HUES64 (cell line): ENCODE measurements around the gene HTT.

Source experiments
- H3K27ac ChIP-seq: 2 replicates; pipeline ENCODE4 v1.7.0; 2013; ENCODE audit warnings: low read depth, low read length, inconsistent platforms
- H3K27me3 ChIP-seq: 2 replicates; pipeline ENCODE4 v1.6.1; 2013; ENCODE audit warnings: mild to moderate bottlenecking, low read length; ENCODE audit not compliant: insufficient read depth
- H3K36me3 ChIP-seq: 2 replicates; pipeline ENCODE4 v1.6.1; 2013; ENCODE audit warnings: mild to moderate bottlenecking, low read length; ENCODE audit not compliant: insufficient read depth
- H3K4me1 ChIP-seq: 2 replicates; pipeline ENCODE4 v1.6.1; 2013; ENCODE audit warnings: mild to moderate bottlenecking, low read length, moderate library complexity; ENCODE audit not compliant: insufficient read depth
- H3K4me3 ChIP-seq: 2 replicates; pipeline ENCODE4 v1.5.1; 2013; ENCODE audit warnings: mild to moderate bottlenecking, low read length, moderate library complexity
- H3K9ac ChIP-seq: 2 replicates; pipeline ENCODE4 v1.6.1; 2013; ENCODE audit warnings: mild to moderate bottlenecking, low read depth, low read length
- H3K9me3 ChIP-seq: 2 replicates; pipeline ENCODE4 v1.6.1; 2013; ENCODE audit warnings: low read depth, low read length; ENCODE audit not compliant: insufficient read depth
- WGBS: fragments of 150-250, 120-280 bp; methylation state at CpG from one replicate; pipeline ENCODE4 v1.1.7; 2013; ENCODE audit warnings: missing lambda C conversion rate; 5-methylcytosine and 5-hydroxymethylcytosine counted together

HTT gene

GRCh38 chr4:3225936-3226335 is 151.5 kb downstream of the HTT start:
- Histone ChIP-seq H3K9ac (no peak overlapping the region), H3K4me1 (no peaks in the 10 kb centered on the region), H3K36me3 (peaks cover 93% of the 10 kb centered on the region), H3K27me3 (no peaks in the 10 kb centered on the region), H3K9me3 (no peaks in the 10 kb centered on the region), H3K27ac (no peak overlapping the region), H3K4me3 (no peak overlapping the region)
- 95% methylated on average over 9 of the region's 9 CpGs for WGBS

DNA sequence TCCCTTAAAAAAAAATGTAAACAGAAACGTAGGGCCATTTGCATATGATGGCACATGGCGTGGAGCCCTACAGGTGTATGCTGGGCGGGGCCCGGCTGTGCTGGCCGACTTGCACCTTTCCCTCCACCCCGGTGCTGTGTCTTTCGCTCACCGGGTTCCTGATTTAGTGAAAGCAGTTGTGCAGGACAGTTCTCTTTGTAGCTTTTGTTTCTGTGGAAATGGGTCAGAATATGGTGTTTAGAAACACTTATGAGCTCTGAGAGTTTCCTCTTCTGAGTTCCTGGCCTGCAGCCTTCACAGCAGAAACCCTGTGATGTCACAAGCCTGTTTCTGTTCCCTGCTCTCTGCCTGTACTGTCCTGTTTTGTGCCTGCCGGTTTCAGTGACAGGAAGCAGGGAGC is 152.0 kb downstream of the HTT start:
- Histone ChIP-seq H3K36me3 (peaks cover 93% of the 10 kb centered on the region), H3K4me1 (no peaks in the 10 kb centered on the region), H3K9ac (no peak overlapping the region), H3K4me3 (no peak overlapping the region), H3K9me3 (no peaks in the 10 kb centered on the region), H3K27ac (no peak overlapping the region), H3K27me3 (no peaks in the 10 kb centered on the region)
- WGBS: 94% methylated on average over 9 of the region's 9 CpGs

DNA sequence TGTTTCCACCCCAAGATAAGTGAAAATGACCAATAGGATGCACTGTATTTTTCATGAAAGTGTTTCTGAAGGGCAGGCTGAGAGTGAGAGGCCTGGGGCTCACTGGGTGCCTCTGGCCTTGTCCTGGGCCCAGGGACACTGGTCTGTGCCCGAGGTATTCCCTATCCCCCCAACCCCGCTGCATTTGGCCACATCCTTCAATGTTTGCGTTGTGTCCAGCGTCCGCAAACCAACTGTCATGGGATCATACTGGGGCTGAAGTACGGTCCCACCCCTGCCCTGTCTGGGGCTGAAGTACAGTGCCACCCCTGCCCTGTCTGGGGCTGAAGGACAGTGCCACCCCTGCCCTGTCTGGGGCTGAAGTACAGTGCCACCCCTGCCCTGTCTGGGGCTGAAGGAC is 152.5 kb downstream of the HTT start:
- 92% methylated on average over 6 of the region's 6 CpGs for whole genome bisulfite sequencing

DNA sequence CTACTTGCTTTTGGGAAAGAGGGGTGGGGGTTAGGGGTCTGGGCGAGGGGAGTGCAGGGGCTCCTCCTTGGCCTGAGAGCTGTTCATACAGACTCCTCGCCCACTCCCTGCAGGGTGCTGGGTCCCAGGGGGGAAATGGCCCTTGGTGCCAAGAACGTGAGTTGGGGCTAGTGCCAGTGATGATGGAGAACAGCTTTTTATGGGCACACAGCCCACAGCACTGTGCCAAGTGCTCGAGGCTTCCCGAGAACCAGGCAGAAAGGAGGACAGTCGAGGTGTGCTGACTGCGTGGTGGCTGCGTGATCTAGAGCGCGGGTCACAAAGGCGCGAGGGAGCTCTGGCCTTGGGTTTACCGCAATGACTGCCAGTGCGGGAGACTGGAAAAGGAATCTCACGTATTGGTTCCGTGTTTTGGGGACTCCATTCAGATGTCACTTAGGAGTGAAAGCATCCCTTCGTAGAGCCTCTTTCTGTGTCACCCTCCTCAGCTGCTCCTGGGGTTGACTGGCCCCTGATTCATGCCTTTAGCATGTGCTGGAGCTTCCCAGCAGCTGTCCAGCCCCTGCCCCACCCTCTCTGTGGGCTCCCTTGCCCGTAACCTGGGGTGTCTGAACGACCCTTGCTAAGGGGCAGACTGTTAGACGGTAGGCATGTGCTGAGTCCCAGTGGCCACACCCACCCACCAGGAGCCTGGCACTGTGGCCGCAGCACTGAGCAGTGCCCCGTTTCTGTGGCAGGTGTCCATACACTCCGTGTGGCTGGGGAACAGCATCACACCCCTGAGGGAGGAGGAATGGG is 153.6 kb downstream of the HTT start:
- no peak overlapping the region for H3K27ac ChIP-seq
- H3K4me1 ChIP-seq: no peaks in the 10 kb centered on the region
- no peaks in the 10 kb centered on the region for H3K9me3 ChIP-seq
- no peak overlapping the region for H3K4me3 ChIP-seq
- H3K36me3 ChIP-seq: peaks cover 93% of the 10 kb centered on the region
- H3K9ac ChIP-seq: no peak overlapping the region
- 95% methylated on average over 23 of the region's 23 CpGs for WGBS
- no peaks in the 10 kb centered on the region for H3K27me3 ChIP-seq

More for the DNA sequence above, 152.5 kb downstream of the HTT start:
- Histone ChIP-seq H3K4me3 (no peak overlapping the region), H3K9me3 (no peaks in the 10 kb centered on the region), H3K27me3 (no peaks in the 10 kb centered on the region), H3K36me3 (peaks cover 93% of the 10 kb centered on the region), H3K4me1 (no peaks in the 10 kb centered on the region), H3K27ac (no peak overlapping the region), H3K9ac (no peak overlapping the region)

GRCh38 chr4:3228881-3229280 is 154.4 kb downstream of the HTT start:
- peaks cover 92% of the 10 kb centered on the region for H3K36me3 ChIP-seq
- no peaks in the 10 kb centered on the region for H3K9me3 ChIP-seq
- no peaks in the 10 kb centered on the region for H3K27me3 ChIP-seq
- no peak overlapping the region for H3K4me3 ChIP-seq
- H3K9ac ChIP-seq: no peak overlapping the region
- H3K4me1 ChIP-seq: no peaks in the 10 kb centered on the region
- H3K27ac ChIP-seq: no peak overlapping the region
- whole genome bisulfite sequencing: 94% methylated on average over 13 of the region's 13 CpGs

DNA sequence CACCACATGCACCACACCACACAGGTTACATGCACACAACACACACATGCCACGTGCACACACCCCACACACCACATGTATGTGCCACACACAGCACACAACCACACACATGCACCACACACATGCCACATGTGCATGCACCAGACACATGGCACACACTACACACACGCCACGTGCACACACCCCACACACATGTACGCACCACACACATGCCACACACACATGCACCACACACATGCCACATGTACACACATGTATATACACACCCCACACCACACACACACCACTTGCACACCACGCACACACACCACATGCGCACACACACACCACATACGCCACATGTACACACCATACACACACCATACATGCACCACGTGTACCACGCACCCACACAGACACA is 154.8 kb downstream of the HTT start:
- WGBS: 97% methylated on average over 9 of the region's 9 CpGs
- peaks cover 91% of the 10 kb centered on the region for H3K36me3 ChIP-seq

DNA sequence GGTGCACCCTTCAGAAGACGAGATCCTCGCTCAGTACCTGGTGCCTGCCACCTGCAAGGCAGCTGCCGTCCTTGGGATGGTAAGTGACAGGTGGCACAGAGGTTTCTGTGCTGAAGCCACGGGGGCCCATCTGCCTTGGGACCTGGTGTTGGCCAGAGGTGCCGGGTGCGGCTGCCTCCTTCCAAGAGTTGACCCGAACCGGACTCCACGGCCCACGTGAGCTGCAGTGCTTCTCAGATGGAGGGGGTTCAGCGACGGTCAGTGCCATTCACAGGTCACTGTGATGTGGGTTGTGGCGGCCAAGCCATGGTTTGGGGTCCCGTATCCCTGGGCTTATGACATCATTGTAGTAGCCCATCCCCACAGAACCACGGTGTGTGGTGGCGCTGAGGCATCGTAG is 155.5 kb downstream of the HTT start:
- peaks cover 91% of the 10 kb centered on the region for H3K36me3 ChIP-seq
- 97% methylated on average over 17 of the region's 17 CpGs for WGBS
- H3K9ac ChIP-seq: no peak overlapping the region
- no peak overlapping the region for H3K27ac ChIP-seq
- no peaks in the 10 kb centered on the region for H3K4me1 ChIP-seq
- H3K9me3 ChIP-seq: no peaks in the 10 kb centered on the region
- H3K4me3 ChIP-seq: no peak overlapping the region
- no peaks in the 10 kb centered on the region for H3K27me3 ChIP-seq

More for the DNA sequence above, 154.8 kb downstream of the HTT start:
- Histone ChIP-seq H3K4me1 (no peaks in the 10 kb centered on the region), H3K27me3 (no peaks in the 10 kb centered on the region), H3K4me3 (no peak overlapping the region), H3K9me3 (no peaks in the 10 kb centered on the region), H3K27ac (no peak overlapping the region), H3K9ac (no peak overlapping the region)

- Histone ChIP-seq H3K27me3 (peaks cover 4% of the 10 kb centered on the region; the same call in 1 of the 2 replicates), H3K4me3 (no peak overlapping the region), H3K4me1 (no peaks in the 10 kb centered on the region), H3K27ac (no peak overlapping the region), H3K36me3 (peaks cover 87% of the 10 kb centered on the region), H3K9ac (no peak overlapping the region), H3K9me3 (no peaks in the 10 kb centered on the region)
- 96% methylated on average over 9 of the region's 9 CpGs for WGBS
These were observed 157.0 kb downstream of the HTT start for GRCh38 chr4:3231471-3231870.

- Histone ChIP-seq H3K9ac (no peak overlapping the region), H3K36me3 (peaks cover 84% of the 10 kb centered on the region)
These were observed 157.5 kb downstream of the HTT start for GRCh38 chr4:3232001-3232400.

DNA sequence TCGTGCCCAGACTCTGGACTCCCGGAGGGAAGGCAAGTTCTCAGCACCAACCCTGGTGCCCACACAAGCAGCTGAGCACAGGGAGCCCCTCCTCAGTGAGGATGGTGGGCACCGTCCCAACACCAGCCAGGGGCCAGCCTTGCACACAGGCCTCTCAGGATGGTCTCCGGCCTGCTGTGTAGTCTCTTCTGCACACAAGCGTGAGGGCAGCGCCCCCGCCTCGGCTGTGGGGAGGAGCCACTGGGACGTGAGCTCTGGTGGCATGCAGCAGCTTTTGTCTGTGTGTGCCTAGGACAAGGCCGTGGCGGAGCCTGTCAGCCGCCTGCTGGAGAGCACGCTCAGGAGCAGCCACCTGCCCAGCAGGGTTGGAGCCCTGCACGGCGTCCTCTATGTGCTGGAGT is 158.4 kb downstream of the HTT start:
- H3K9ac ChIP-seq: no peak overlapping the region
- peaks cover 7% of the 10 kb centered on the region; the same call in 1 of the 2 replicates for H3K27me3 ChIP-seq
- H3K27ac ChIP-seq: no peak overlapping the region
- 92% methylated on average over 15 of the region's 15 CpGs for WGBS
- 0 out of 2 replicates have a peak, but pooled peaks cover under 1% of the 10 kb centered on the region for H3K4me1 ChIP-seq
- no peak overlapping the region for H3K4me3 ChIP-seq
- no peaks in the 10 kb centered on the region for H3K9me3 ChIP-seq
- peaks cover 83% of the 10 kb centered on the region for H3K36me3 ChIP-seq

More at GRCh38 chr4:3232001-3232400, 157.5 kb downstream of the HTT start:
- H3K9me3 ChIP-seq: no peaks in the 10 kb centered on the region
- H3K27ac ChIP-seq: no peak overlapping the region
- peaks cover 7% of the 10 kb centered on the region; the same call in 1 of the 2 replicates for H3K27me3 ChIP-seq
- 95% methylated on average over 16 of the region's 16 CpGs for WGBS
- H3K4me1 ChIP-seq: no peaks in the 10 kb centered on the region
- H3K4me3 ChIP-seq: no peak overlapping the region

DNA sequence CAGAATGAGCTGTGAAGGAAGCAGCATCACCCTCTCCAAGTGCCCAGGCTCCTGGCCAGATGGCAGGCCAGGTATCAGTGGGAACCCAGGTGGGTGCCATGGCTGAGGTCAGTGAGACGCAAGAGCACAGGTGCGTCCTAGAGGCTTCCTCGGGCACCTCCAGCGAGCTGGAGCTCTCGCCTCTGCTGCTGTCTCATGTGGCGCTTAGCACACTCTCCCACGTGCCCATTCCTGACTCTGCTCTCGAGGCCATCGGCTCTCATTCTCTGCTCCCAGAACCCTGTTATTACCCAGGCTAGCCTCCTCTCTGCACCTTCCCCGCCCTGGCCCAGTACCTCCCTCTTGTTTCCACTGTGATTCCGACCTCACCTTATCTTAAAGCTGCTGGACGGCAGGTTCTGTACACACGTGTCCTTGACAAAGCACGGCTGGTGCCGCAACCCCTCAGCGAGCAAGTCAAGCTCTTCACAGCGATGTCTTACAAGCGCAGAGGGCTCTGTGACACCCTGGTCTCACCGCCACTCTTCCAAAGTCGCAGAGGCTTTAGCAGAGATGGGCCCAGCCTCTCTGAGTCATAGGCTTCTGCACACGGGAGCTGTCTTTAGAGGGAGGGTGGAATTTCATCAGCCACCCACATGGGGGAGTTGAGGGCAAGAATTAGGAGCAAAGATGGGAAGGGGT is 159.1 kb downstream of the HTT start:
- 93% methylated on average over 21 of the region's 21 CpGs for WGBS
- Histone ChIP-seq H3K27me3 (peaks cover 7% of the 10 kb centered on the region; the same call in 1 of the 2 replicates), H3K4me1 (peaks cover 6% of the 10 kb centered on the region; the same call in 1 of the 2 replicates), H3K27ac (no peak overlapping the region), H3K9ac (no peak overlapping the region), H3K36me3 (peaks cover 83% of the 10 kb centered on the region), H3K9me3 (no peaks in the 10 kb centered on the region), H3K4me3 (no peak overlapping the region)
